ENCODE data around the gene MAN1C1. TPM values are rescaled to one million over a fixed set of nuclear protein-coding genes. Genes with fewer than 3 reads are reported as not detected.
A peak's percentile ranks its signal among the peaks of the same experiment; 100 is the strongest.

MAN1C1 gene
- 0.66 and 1.3 TPM in 2 replicates for polyA plus RNA-seq
- 0.81 and 1.7 TPM in 2 replicates for polyA minus RNA-seq

DNA sequence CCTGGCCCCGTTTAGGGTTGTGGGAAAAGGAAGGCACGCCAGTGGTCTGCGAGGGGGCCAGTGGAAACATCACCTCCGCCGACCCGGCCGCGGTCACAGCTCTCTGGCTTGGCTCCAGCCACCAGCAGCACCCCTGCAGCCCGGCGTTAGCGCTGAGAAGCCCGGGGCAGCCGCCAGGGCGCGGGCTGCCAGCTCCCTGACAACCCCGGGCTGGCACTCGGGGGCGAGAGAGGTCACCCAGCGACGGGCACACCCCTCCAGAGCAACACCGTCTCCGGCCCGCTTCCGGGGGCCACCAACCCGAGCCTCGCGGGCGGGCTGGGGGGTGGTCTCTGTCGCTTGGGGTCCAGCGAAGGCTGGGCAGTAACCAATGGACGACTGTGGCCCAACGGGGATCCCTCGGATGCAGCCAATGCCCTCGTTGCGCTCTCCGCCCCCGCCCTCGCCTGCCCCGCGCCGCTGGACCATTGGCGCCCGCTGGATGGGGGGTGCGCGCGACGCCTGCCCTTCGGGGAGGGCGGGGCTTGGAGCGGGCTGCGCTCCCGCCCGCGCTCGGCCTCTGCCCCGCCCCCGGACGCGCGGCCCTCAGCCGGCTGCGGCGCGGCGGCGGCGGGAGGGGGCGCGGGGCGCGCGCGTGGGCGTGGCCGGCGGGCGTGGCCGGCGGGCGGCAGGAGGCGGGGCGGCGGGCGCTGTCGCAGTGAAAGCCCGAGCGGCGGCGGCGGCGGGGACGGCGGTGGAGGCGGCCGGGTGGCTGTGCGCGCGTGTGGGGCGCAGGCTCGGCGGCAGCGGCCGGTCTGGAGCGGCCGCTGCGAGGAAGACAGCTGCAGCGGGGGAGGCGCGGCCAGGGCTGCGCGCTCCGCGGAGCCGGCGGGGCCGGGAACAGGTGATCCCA is at the start of gene MAN1C1:
Gene MAN1C1 (plus strand): TSS at position 697 of the 892 bp plus-strand sequence. CDS start 1,007 bp downstream, outside the sequence.
- no peak within 1 kb of the TSS for H3K27ac ChIP-seq (ENCODE audit: low read length)
- no peak for TF ChIP-seq RAD21 (conservative IDR thresholded peaks at IDR 0.05)
- TF ChIP-seq CTCF (IDR thresholded peaks at IDR 0.05; ENCODE audit: poor library complexity, severe bottlenecking): peak; percentile 62
- TF ChIP-seq REST (IDR thresholded peaks at IDR 0.05; ENCODE audit: borderline replicate concordance): peak; percentile 41
- no peak for TF ChIP-seq MXI1 (conservative IDR thresholded peaks at IDR 0.05; ENCODE audit: poor library complexity, severe bottlenecking)
- TF ChIP-seq SMC3 (conservative IDR thresholded peaks at IDR 0.05; ENCODE audit: poor library complexity): peak; percentile 51
- TF ChIP-seq POLR2AphosphoS5 (IDR thresholded peaks at IDR 0.05): peak; percentile 49
- peak within 1 kb of the TSS; percentile 4 for H2AFZ ChIP-seq (ENCODE audit: low read depth, low read length)
- H4K20me1 ChIP-seq (ENCODE audit: insufficient read depth): no peaks in the 10 kb centered on the region
- peaks cover 29% of the 10 kb centered on the region for H3K27me3 ChIP-seq (ENCODE audit: insufficient read depth, low read depth, low read length)
- no peaks in the 10 kb centered on the region for H3F3A ChIP-seq (ENCODE audit: insufficient read depth, low read length, poor library complexity, severe bottlenecking)
- H3K4me3 ChIP-seq (ENCODE audit: low read length): peak within 1 kb of the TSS; percentile 86
- H3K9ac ChIP-seq (ENCODE audit: low read length): peak within 1 kb of the TSS; percentile 61
- H3K9me3 ChIP-seq (ENCODE audit: low read length): no peaks in the 10 kb centered on the region
- no peaks in the 10 kb centered on the region for H3K36me3 ChIP-seq (ENCODE audit: insufficient read depth, low read length)
- H3K79me2 ChIP-seq (replicated peaks; ENCODE audit: insufficient read depth, low read length): no peaks in the 10 kb centered on the region
- H3K9me2 ChIP-seq (ENCODE audit: insufficient read depth, low read length): no peaks in the 10 kb centered on the region
- H3K4me2 ChIP-seq (ENCODE audit: low read length): peak within 1 kb of the TSS; percentile 35

DNA sequence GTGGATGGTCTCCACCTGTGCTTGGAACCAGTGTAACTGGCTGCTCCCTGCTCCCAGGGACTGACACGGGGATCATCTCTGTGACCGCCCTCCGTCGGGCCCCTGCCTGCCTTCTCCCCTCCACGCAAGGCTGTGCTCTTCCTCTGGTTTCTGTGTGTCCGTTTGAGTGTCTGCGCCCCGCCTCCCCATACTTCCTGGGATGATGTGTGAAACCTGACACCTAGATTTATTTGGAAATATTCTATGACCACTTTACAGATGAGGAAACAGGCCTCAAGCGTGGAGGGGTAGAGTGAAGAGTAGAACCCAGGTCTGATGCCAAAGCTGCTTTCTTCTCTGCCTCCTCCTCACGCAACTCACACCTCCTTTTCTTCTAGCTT is 48.9 kb upstream of the MAN1C1 start:
- H3K36me3 ChIP-seq (ENCODE audit: insufficient read depth, low read length): no peaks in the 10 kb centered on the region
- no peaks in the 10 kb centered on the region for H3K79me2 ChIP-seq (replicated peaks; ENCODE audit: insufficient read depth, low read length)
- TF ChIP-seq RAD21 (conservative IDR thresholded peaks at IDR 0.05) (no peak), MXI1 (conservative IDR thresholded peaks at IDR 0.05; ENCODE audit: poor library complexity, severe bottlenecking) (no peak), CTCF (IDR thresholded peaks at IDR 0.05; ENCODE audit: poor library complexity, severe bottlenecking) (no peak), POLR2AphosphoS5 (IDR thresholded peaks at IDR 0.05) (no peak), TAF1 (IDR thresholded peaks at IDR 0.05; ENCODE audit: low read depth) (no peak), EP300 (conservative IDR thresholded peaks at IDR 0.05; ENCODE audit: poor library complexity, severe bottlenecking) (no peak), SMC3 (conservative IDR thresholded peaks at IDR 0.05; ENCODE audit: poor library complexity) (no peak), EZH2 (IDR thresholded peaks at IDR 0.05; ENCODE audit: borderline replicate concordance, insufficient read depth, low read length, poor library complexity, severe bottlenecking) (no peak), REST (IDR thresholded peaks at IDR 0.05; ENCODE audit: borderline replicate concordance) (no peak)
- no peak overlapping the region for H3K27ac ChIP-seq (ENCODE audit: low read length)
- H3K4me3 ChIP-seq (ENCODE audit: low read length): no peak overlapping the region
- no peaks in the 10 kb centered on the region for H3K27me3 ChIP-seq (ENCODE audit: insufficient read depth, low read depth, low read length)
- H3K9ac ChIP-seq (ENCODE audit: low read length): no peak overlapping the region
- no peaks in the 10 kb centered on the region for H4K20me1 ChIP-seq (ENCODE audit: insufficient read depth)
- no peak overlapping the region for H2AFZ ChIP-seq (ENCODE audit: low read depth, low read length)
- no peaks in the 10 kb centered on the region for H3F3A ChIP-seq (ENCODE audit: insufficient read depth, low read length, poor library complexity, severe bottlenecking)
- H3K9me2 ChIP-seq (ENCODE audit: insufficient read depth, low read length): no peaks in the 10 kb centered on the region
- no peak overlapping the region for H3K4me2 ChIP-seq (ENCODE audit: low read length)
- H3K9me3 ChIP-seq (ENCODE audit: low read length): no peaks in the 10 kb centered on the region
